ENCODE measurements around the gene KLF1.

KLF1 gene

GRCh38 chr19:12838182-12838885, 48.7 kb downstream of the KLF1 start, which contains the start of gene MAST1:
MAST1 (plus strand) TSS chr19:12838515; CDS start chr19:12838573, 58 bp downstream.
- no peak for DNase-seq (ENCODE audit: low read depth)

GRCh38 chr19:12837225-12837624, 49.8 kb downstream of the KLF1 start:
- no peak for DNase-seq (ENCODE audit: low read depth)

GRCh38 chr19:12836529-12836863, 50.5 kb downstream of the KLF1 start:
- DNase-seq (ENCODE audit: low read depth), result no peak

- no peak for DNase-seq (ENCODE audit: low read depth)
Measured at GRCh38 chr19:12834976-12835757, 51.8 kb downstream of the KLF1 start.

- no peak for DNase-seq (ENCODE audit: low read depth)
Measured at GRCh38 chr19:12834566-12834943, 52.4 kb downstream of the KLF1 start, which contains the start of gene RTBDN. RTBDN (minus strand) TSS chr19:12834579; CDS start chr19:12829979, 4,600 bp downstream.

Data from fibroblast of the conjunctiva (primary cell).